HG03066 (cell line): Measurements from ENCODE around the gene RHCG.

Experiments used
- ATAC-seq: cut with Tn5 transposase; IDR thresholded peaks from one replicate; pipeline ENCODE4 v1.9.1; 2021; ENCODE audit warnings: low read depth; ENCODE audit not compliant: unreplicated experiment

RHCG gene

GRCh38 chr15:89446255-89446891 lies 50.0 kb downstream of the RHCG start:
- ATAC-seq: no peak

- no peak for ATAC-seq
Measured at GRCh38 chr15:89445518-89445917, 50.9 kb downstream of the RHCG start.

GRCh38 chr15:89444241-89445225 lies 51.9 kb downstream of the RHCG start:
- no peak for ATAC-seq

GRCh38 chr15:89443581-89443980 lies 52.8 kb downstream of the RHCG start:
- ATAC-seq: no peak

- no peak for ATAC-seq
Measured at GRCh38 chr15:89442671-89443307, 53.6 kb downstream of the RHCG start.

- ATAC-seq: no peak
Measured at GRCh38 chr15:89442155-89442554, 54.2 kb downstream of the RHCG start.

- peak; percentile 95 for ATAC-seq
Measured at GRCh38 chr15:89441295-89441812, 55.0 kb downstream of the RHCG start.

- ATAC-seq: no peak
Measured at GRCh38 chr15:89439764-89440163, 56.6 kb downstream of the RHCG start.

GRCh38 chr15:89436560-89437311 lies 59.6 kb downstream of the RHCG start:
- no peak for ATAC-seq

- no peak for ATAC-seq
Measured at GRCh38 chr15:89435362-89435761, 61.0 kb downstream of the RHCG start.

GRCh38 chr15:89433686-89434085 lies 62.7 kb downstream of the RHCG start:
- ATAC-seq: no peak

GRCh38 chr15:89430530-89431341 lies 65.6 kb downstream of the RHCG start:
- ATAC-seq: peak; percentile 93

GRCh38 chr15:89429986-89430385 lies 66.4 kb downstream of the RHCG start:
- no peak for ATAC-seq

- ATAC-seq: no peak
Measured at GRCh38 chr15:89429023-89429422, 67.4 kb downstream of the RHCG start.

- no peak for ATAC-seq
Measured at GRCh38 chr15:89428246-89428645, 68.1 kb downstream of the RHCG start.

- ATAC-seq: no peak
Measured at GRCh38 chr15:89426500-89426899, 69.9 kb downstream of the RHCG start.

GRCh38 chr15:89423981-89424380 lies 72.4 kb downstream of the RHCG start:
- no peak for ATAC-seq
